ENCODE results near the gene TEX54.

GRCh38 chr11:62830904-62831519 lies 1.6 kb downstream of the TEX54 start:
- TF ChIP-seq CTCF (IDR thresholded peaks at IDR 0.05; ENCODE audit: low read length) (no peak), EZH2 (IDR thresholded peaks at IDR 0.05; ENCODE audit: borderline replicate concordance, low read length) (no peak)

Measured in OCI-LY1 (cell line).